ENCODE data around the gene PPARD. TPM values are rescaled to one million over a fixed set of nuclear protein-coding genes. Genes with fewer than 3 reads are reported as not detected.
A peak's percentile ranks its signal among the peaks of the same experiment; 100 is the strongest.
"Not testable (repeated sequence)": the region's sequence is repeated elsewhere in the genome, so short reads cannot be mapped to it uniquely, and the experiment has no call there.

PPARD gene
- total RNA-seq, 1 experiment from 2014 or later, result 11.0 TPM

- DNase-seq (ENCODE audit: low read depth), result no peak
These were observed 35.9 kb downstream of the PPARD start for GRCh38 chr6:35378261-35378660.

DNA sequence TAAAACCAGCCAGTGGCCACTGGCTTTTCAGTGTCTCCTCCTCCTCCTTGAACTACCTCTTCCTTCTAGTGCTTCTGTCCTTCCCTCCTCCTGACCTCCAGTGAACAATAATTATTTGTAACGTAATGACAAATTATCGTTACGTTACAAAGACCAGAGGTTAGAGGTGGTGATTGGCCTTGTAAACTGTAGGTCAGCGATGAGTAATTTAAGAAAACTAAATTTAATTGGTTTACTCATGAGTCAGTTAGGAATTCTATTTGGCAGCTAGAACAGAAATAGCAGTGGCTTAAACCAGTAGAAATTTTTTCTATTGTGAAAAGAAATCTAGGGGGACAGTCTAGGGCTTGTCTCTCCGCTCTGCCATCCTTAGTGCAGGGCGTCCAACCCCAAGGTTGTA is 38.8 kb downstream of the PPARD start:
- no peak for DNase-seq (ENCODE audit: low read depth)

DNA sequence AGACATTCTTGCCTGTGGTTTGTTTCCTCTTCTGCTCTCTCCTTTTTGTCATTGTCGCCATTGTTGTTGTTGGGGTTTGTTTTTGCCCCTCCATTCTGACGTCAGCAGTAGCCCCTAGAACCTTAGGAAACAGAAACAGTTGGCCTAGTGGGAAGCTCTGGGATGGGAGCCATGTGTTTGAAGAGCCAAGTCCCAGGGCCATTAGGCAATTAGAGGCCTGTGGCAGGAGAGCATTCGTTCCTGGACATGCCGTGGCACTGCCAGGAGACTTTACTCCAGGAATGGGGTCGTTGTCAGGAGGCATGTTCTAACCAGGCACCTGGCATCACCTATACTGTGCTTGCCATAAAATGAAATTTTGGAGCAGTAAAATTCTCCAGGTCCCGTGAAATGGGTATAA is 39.7 kb downstream of the PPARD start:
- no peak for DNase-seq (ENCODE audit: low read depth)

DNA sequence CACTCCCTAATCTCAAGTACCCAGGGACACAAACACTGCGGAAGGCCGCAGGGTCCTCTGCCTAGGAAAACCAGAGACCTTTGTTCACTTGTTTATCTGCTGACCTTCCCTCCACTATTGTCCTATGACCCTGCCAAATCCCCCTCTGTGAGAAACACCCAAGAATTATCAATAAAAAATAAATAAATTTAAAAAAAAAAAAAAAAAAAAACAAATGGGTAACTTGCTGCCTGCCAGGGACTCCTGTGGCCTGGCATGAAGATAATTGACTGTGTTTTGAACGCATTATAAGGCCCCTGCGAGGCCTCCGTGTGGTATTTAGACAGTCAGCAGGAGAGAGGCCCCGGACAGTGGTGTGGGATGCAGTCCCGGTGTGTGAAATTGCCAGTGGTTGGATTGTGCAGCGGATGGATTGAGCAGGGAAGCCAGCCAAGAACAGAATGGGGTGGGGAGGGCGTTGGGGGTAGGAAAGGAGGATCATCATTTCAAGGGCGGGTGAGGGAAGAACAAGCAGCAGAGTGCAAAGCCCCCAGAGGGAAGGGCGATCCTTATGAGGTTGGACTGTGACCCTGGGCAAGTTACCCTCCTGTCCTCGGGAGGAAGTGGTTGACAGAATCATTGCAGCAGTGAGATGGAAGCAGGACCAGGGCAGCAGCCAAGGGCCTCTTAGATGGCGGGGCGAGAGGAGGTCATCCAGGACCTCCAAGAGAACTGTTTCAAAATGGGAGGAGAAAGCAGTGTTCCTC is 43.3 kb downstream of the PPARD start:
- peak; percentile 66 for DNase-seq (ENCODE audit: low read depth)

DNA sequence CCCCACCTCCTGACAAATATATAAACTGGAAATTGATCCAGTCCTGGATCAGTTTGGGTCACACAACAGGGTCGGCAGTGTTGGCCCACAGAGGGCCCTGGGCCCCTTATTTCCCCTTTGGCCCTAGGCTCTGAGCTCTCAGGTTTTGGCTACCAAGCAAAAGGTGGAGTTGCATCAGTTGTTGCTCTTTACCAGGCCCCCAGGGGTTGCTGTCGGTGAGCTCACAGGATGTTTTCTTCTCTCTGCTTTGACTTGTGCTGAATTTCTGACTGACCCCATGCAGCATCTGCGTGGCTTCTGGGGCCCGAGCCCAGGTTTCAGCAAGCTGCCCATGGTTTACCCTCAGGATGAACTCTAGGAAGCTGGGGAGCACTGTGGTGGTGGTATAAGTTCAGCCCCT is 44.6 kb downstream of the PPARD start:
- DNase-seq (ENCODE audit: low read depth), result no peak

DNA sequence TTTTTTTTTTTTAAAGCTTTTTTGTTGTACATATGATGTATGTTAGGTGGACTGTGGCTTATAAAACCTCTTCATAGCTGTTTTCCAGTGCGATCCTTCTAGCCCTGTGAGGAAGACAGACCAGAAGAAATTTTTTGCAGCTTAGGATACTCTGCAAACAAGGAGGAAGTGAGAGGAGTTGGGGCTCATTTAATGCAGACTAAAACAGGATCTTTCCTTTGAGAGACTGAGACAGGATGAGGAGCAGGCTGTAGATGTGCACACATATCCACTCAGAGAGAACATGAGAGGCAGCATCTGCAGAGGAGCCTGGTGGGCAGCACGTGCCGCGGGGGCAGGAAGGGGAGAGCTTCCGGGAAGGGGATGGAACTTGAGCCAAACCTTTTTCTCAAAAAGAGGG is 45.7 kb downstream of the PPARD start:
- no peak for DNase-seq (ENCODE audit: low read depth)

DNA sequence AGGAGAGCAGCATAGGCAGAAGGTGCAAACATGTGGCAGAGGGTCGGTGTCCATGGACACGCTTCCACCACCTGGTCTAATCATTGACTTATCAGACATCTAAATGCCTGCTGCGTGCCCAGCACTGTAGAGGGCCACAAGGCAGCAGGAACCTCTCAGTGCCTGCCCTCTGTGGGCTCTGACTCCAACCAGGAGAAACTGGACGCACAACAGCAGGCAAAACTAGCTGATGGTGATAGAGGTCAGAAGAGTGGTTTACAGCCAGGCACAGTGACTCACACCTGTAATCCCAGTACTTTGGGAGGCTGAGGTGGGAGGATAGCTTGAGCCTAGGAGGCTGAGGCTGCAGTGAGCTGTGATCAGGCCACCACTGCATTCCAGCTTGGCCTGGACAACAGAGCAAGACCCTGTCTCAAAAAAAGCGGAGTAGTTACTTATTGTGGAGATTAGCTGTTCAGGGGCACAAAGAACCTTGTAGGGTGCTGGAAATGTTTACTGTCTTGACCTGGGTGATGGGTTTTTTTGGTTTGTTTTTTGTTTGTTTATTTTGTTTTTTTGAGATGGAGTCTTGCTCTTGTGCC is 46.5 kb downstream of the PPARD start:
- DNase-seq (ENCODE audit: low read depth), result no peak

GRCh38 chr6:35389386-35389785 is 47.0 kb downstream of the PPARD start:
- not testable (repeated sequence) for DNase-seq (ENCODE audit: low read depth)

- peak; percentile 92 for DNase-seq (ENCODE audit: low read depth)
These were observed 49.0 kb downstream of the PPARD start for GRCh38 chr6:35391240-35391968.

DNA sequence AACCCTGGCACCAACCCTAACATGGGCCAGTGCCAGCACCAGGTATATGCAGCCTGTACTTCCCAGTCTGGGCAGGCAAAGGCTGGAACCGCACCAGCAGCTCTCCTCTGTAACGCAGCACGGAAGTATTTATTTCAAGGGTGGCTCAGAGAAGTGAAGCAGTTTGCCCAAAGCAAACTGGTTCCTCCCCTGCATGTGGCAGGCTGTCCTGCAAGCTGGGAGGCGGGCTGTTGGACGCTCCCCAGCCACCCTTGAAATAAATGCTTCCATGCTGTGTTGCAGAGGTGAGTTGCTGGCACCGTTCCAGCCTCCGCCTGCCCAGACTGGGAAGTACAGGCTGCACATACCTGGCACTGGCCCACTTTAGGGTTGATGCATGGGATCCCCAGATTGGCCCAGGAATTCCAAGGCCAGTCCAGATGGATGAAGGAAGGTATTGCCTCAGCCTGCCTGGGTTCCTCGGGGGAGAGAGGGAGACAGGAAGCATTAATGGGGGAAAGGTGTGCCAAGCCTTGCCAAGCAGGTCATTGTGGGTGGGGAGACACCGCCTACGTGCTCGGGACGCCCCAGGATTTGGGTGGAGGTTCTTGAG is 49.8 kb downstream of the PPARD start:
- DNase-seq (ENCODE audit: low read depth), result no peak

DNA sequence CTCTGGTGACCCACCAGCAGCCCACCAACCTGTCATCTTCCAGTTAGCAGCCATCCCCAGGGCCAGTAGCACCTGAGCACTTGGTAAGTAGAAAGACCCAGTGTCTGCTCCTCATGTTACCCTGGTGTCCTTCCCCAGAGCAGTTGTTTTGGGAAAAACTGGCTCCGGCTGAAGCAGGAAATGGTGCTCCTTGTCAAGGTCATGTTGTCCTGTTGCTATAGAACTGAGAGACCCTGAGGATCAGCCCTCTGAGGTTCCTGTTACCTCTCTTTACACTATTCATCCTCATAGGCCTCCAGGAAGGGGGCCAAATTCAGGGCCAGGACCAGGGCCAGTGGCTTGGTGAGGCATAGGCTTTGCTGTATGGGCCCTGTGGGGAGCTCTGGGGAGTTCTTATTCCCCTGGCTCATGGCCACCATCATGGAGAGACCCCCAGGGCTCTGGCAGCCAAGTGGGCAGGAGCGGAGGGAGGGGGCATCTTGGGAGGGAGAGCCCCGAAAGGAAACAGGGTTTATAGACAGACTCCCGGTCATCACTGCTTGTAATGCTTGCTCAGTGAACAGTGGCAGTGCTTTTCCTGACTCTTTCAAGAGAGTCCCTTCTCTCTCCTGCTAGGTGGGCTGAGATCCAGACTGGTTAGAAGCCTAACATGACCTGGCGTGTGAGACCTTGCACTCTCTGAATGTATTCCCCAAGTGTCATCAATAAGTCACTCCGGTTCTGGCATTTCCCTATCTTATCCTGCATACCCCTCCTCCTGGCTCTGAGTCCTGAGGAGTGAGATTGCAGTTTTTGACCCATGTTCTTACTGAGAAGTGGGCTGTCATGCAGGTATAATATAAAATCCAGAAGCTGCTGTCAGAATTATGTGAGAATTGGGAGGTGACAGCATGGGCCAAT is 50.7 kb downstream of the PPARD start:
- DNase-seq (ENCODE audit: low read depth), result no peak

GRCh38 chr6:35396991-35397390 is 54.6 kb downstream of the PPARD start:
- DNase-seq (ENCODE audit: low read depth), result no peak

- DNase-seq (ENCODE audit: low read depth), result no peak
These were observed 55.6 kb downstream of the PPARD start for GRCh38 chr6:35397806-35398418.

GRCh38 chr6:35398526-35398925 is 56.2 kb downstream of the PPARD start:
- no peak for DNase-seq (ENCODE audit: low read depth)

GRCh38 chr6:35400111-35400510 is 57.8 kb downstream of the PPARD start:
- no peak for DNase-seq (ENCODE audit: low read depth)

DNA sequence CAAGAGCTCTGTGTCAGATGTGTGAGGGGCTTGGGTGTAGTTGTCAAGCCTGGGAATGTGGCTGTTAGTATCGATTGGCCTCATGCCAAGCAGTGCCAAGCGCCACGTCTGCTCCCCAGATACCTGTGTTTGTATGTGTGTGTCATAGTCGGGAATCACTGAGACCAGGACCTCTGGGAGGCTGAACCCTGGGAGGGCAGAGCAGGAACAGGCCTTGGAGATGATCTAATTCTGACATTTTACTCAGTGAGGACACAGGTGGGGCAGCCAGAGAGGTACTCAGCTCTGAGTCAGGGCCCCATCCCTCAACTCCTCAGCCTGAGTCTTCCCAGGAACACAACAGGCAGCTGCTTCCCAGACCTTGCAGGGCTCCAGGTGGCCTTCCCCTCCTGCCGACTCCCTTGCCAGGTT is 58.5 kb downstream of the PPARD start:
- no peak for DNase-seq (ENCODE audit: low read depth)

- DNase-seq (ENCODE audit: low read depth), result no peak
These were observed 59.2 kb downstream of the PPARD start for GRCh38 chr6:35401514-35401913.

DNA sequence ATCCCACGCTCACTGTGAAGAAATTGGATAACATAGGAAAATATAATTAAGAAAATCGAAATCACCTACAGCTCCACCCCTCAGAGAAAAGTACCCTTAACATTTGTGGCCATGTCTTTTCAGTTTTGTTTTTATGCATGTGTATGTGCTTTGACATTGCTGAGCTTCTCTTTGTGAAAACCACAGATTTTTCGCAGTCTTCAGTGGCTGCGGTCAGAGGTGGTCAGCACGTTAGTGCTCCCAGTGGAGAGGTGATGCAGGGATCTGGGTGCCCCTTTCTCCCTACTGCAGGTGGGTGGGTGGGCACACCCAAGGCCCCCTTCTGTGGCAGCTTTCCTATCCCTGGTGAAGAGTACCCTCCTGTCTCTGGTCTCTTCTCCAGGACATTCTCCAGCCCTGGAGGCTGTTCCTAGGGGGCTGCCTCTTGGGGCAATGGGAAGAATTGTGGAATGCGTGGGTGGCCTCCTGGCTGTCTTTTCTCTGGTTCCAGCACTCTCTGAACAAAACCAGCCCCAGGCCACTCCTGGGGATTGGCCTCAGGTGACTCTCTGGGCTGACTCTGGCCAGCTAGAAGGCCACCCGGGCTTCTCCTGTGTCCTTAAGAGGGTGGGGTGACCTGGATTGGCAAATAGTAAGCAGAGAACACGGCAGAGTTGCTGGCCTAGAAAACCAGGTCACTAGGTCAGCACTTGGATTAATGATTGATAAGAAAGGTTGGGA is 59.9 kb downstream of the PPARD start:
- no peak for DNase-seq (ENCODE audit: low read depth)

- DNase-seq (ENCODE audit: low read depth), result no peak
These were observed 60.5 kb downstream of the PPARD start for GRCh38 chr6:35402856-35403191.

Data from LHCN-M2 (cell line).